ENCODE results near the gene SPEM3.

Gene SPEM3

GRCh38 chr17:7464081-7464480 is 35.4 kb downstream of the SPEM3 start:
- no peak overlapping the region for H3K4me3 ChIP-seq (ENCODE audit: low read depth, low read length)
- no peak for TF ChIP-seq CTCF (IDR thresholded peaks at IDR 0.05; ENCODE audit: control insufficient read depth, extremely low read depth, insufficient read depth)
- DNase-seq (ENCODE audit: low read depth) = no peak

- no peak for DNase-seq (ENCODE audit: low read depth)
- TF ChIP-seq CTCF (IDR thresholded peaks at IDR 0.05; ENCODE audit: control insufficient read depth, extremely low read depth, insufficient read depth) = no peak
- H3K4me3 ChIP-seq (ENCODE audit: low read depth, low read length) = no peak overlapping the region
These were observed 37.1 kb downstream of the SPEM3 start for GRCh38 chr17:7465597-7466275.

- no peak for DNase-seq (ENCODE audit: low read depth)
- no peak for TF ChIP-seq CTCF (IDR thresholded peaks at IDR 0.05; ENCODE audit: control insufficient read depth, extremely low read depth, insufficient read depth)
These were observed 37.6 kb downstream of the SPEM3 start for GRCh38 chr17:7466318-7466638.

GRCh38 chr17:7466639-7467341 is 38.1 kb downstream of the SPEM3 start:
- no peak overlapping the region for H3K4me3 ChIP-seq (ENCODE audit: low read depth, low read length)
- DNase-seq (ENCODE audit: low read depth) = no peak
- no peak for TF ChIP-seq CTCF (IDR thresholded peaks at IDR 0.05; ENCODE audit: control insufficient read depth, extremely low read depth, insufficient read depth)

More at GRCh38 chr17:7466318-7466638, 37.6 kb downstream of the SPEM3 start:
- no peak overlapping the region for H3K4me3 ChIP-seq (ENCODE audit: low read depth, low read length)

- H3K4me3 ChIP-seq (ENCODE audit: low read depth, low read length) = no peak overlapping the region
- TF ChIP-seq CTCF (IDR thresholded peaks at IDR 0.05; ENCODE audit: control insufficient read depth, extremely low read depth, insufficient read depth) = no peak
- no peak for DNase-seq (ENCODE audit: low read depth)
These were observed 38.8 kb downstream of the SPEM3 start for GRCh38 chr17:7467498-7467897.

- no peak for TF ChIP-seq CTCF (IDR thresholded peaks at IDR 0.05; ENCODE audit: control insufficient read depth, extremely low read depth, insufficient read depth)
- no peak for DNase-seq (ENCODE audit: low read depth)
- H3K4me3 ChIP-seq (ENCODE audit: low read depth, low read length) = no peak overlapping the region
These were observed 39.6 kb downstream of the SPEM3 start for GRCh38 chr17:7468290-7468689.

Data from LNCaP clone FGC (cell line).